IMR-90 (cell line): ENCODE results near the gene ARHGEF33. TPM values are rescaled to one million over a fixed set of nuclear protein-coding genes. Genes with fewer than 3 reads are reported as not detected.

Source experiments
- ATAC-seq: fragments of 200-7000 bp; cut with Tn5 transposase; 2 replicates; pipeline ENCODE4 v1.9.1; 2020; ENCODE audit warnings: low read depth, mild to moderate bottlenecking, moderate library complexity
- BruUV-seq: library from RNA; stranded (reverse); fragments of 400-500 nt; replicated peaks from 2 replicates; lab custom pipeline; 2021; lab: Mats Ljungman, UMichigan
- CTCF ChIA-PET: fragments of 300-600 bp; formaldehyde crosslinking; extraction: SDS; loops from one replicate; lab custom pipeline; 2021; ENCODE audit warnings: antibody characterized with exemption; lab: Yijun Ruan, JAX
- POLR2A ChIA-PET: fragments of 300-600 bp; sonication (Branson Sonifier 250); formaldehyde crosslinking; loops from one replicate; lab custom pipeline; 2022; ENCODE audit warnings: antibody characterized with exemption; ENCODE audit not compliant: unreplicated experiment; lab: Charles Lee
- DNase-seq: peaks from one replicate; pipeline ENCODE4 v3.0.0; 2013
- H2AFZ ChIP-seq: replicated peaks from 2 replicates; pipeline ENCODE3; 2013; ENCODE audit warnings: low read length, mild to moderate bottlenecking; ENCODE audit not compliant: poor library complexity
- H2AK5ac ChIP-seq: 2 replicates; pipeline ENCODE4 v1.6.1; 2013; ENCODE audit warnings: low read depth, low read length, inconsistent platforms
- H2AK9ac ChIP-seq: replicated peaks from 2 replicates; pipeline ENCODE3; 2013; ENCODE audit warnings: mild to moderate bottlenecking, low read depth, low read length, moderate library complexity; ENCODE audit not compliant: poor library complexity
- H2BK120ac ChIP-seq: 2 replicates; pipeline ENCODE4 v1.6.1; 2013; ENCODE audit warnings: low read depth, low read length, inconsistent platforms
- H2BK15ac ChIP-seq: 3 replicates; pipeline ENCODE4 v1.6.1; 2013; ENCODE audit warnings: low read depth, low read length, inconsistent platforms
- H2BK20ac ChIP-seq: 2 replicates; pipeline ENCODE4 v1.6.1; 2013; ENCODE audit warnings: low read depth, mild to moderate bottlenecking, inconsistent platforms, low read length, moderate library complexity
- H2BK5ac ChIP-seq: 2 replicates; pipeline ENCODE4 v1.6.1; 2013; ENCODE audit warnings: mild to moderate bottlenecking, low read depth, low read length, inconsistent platforms; ENCODE audit not compliant: poor library complexity, severe bottlenecking
- H3K14ac ChIP-seq: replicated peaks from 2 replicates; pipeline ENCODE4 v1.6.1; 2013; ENCODE audit warnings: low read depth, low read length, inconsistent platforms
- H3K18ac ChIP-seq: 2 replicates; pipeline ENCODE4 v1.6.1; 2013; ENCODE audit warnings: low read depth, low read length, control low read depth
- H3K23ac ChIP-seq: 2 replicates; pipeline ENCODE4 v1.6.1; 2013; ENCODE audit warnings: low read depth, low read length, inconsistent platforms
- H3K27ac ChIP-seq: 2 replicates; pipeline ENCODE4 v1.5.1; 2013; ENCODE audit warnings: mild to moderate bottlenecking, control low read depth, low read length; ENCODE audit not compliant: insufficient read depth
- H3K27me3 ChIP-seq: 2 replicates; pipeline ENCODE4 v1.6.1; 2013; ENCODE audit warnings: low read length; ENCODE audit not compliant: control insufficient read depth, insufficient read depth
- H3K36me3 ChIP-seq: 2 replicates; pipeline ENCODE4 v1.6.1; 2013; ENCODE audit warnings: low read length, mixed read lengths; ENCODE audit not compliant: control insufficient read depth, insufficient read depth
- H3K4ac ChIP-seq: 2 replicates; pipeline ENCODE4 v1.6.1; 2013; ENCODE audit warnings: low read depth, low read length, inconsistent platforms
- H3K4me1 ChIP-seq: 2 replicates; pipeline ENCODE4 v1.6.1; 2013; ENCODE audit warnings: low read length, mixed read lengths; ENCODE audit not compliant: control insufficient read depth, insufficient read depth
- H3K4me2 ChIP-seq: 2 replicates; pipeline ENCODE4 v1.6.1; 2013; ENCODE audit warnings: low read depth, mild to moderate bottlenecking, control low read depth, low read length, moderate library complexity
- H3K4me3 ChIP-seq: 2 replicates; pipeline ENCODE4 v1.5.1; 2013; ENCODE audit warnings: low read depth, mild to moderate bottlenecking, control low read depth, low read length, moderate library complexity; ENCODE audit not compliant: insufficient read depth
- H3K56ac ChIP-seq: 2 replicates; pipeline ENCODE4 v1.6.1; 2013; ENCODE audit warnings: low read length, inconsistent platforms; ENCODE audit not compliant: insufficient read depth; ENCODE audit errors: extremely low read depth
- H3K79me1 ChIP-seq, 2 experiments: 2 replicates each; pipeline ENCODE4 v1.6.1; 2013; ENCODE audit warnings: low read length in 2 of 2, inconsistent platforms in 1 of 2, low read depth in 1 of 2
- H3K9ac ChIP-seq: 2 replicates; pipeline ENCODE4 v1.6.1; 2013; ENCODE audit warnings: low read depth, low read length, control low read depth
- H3K9me1 ChIP-seq: 2 replicates; pipeline ENCODE4 v1.6.1; 2013; ENCODE audit warnings: low read length, inconsistent platforms; ENCODE audit not compliant: insufficient read depth
- H3K9me3 ChIP-seq: 2 replicates; pipeline ENCODE4 v1.6.1; 2013; ENCODE audit warnings: low read length; ENCODE audit not compliant: control insufficient read depth, insufficient read depth
- H4K20me1 ChIP-seq: 2 replicates; pipeline ENCODE4 v1.6.1; 2013; ENCODE audit warnings: low read length, inconsistent platforms; ENCODE audit not compliant: insufficient read depth
- H4K5ac ChIP-seq: 2 replicates; pipeline ENCODE4 v1.6.1; 2013; ENCODE audit warnings: mild to moderate bottlenecking, low read depth, low read length, control low read depth
- H4K8ac ChIP-seq, 2 experiments: 2 replicates each; pipeline ENCODE4 v1.6.1; 2013; ENCODE audit warnings: low read depth in 2 of 2, low read length in 2 of 2, control low read depth in 1 of 2, inconsistent platforms in 1 of 2
- H4K91ac ChIP-seq: 2 replicates; pipeline ENCODE4 v1.6.1; 2013; ENCODE audit warnings: low read depth, low read length, inconsistent platforms; ENCODE audit not compliant: insufficient read depth
- BHLHE40 ChIP-seq: fragments of 150-350 bp; IDR thresholded peaks from 2 replicates; pipeline ENCODE4 v1.6.1; 2016; ENCODE audit warnings: mild to moderate bottlenecking, low read depth, low read length
- CEBPB ChIP-seq: IDR thresholded peaks from 2 replicates; pipeline ENCODE4 v1.6.1; 2012; ENCODE audit warnings: low read depth, low read length, improper control_type of control experiment
- CHD1 ChIP-seq: IDR thresholded peaks from 2 replicates; pipeline ENCODE4 v1.6.1; 2012; ENCODE audit warnings: low read depth, low read length, improper control_type of control experiment
- CTCF ChIP-seq: conservative IDR thresholded peaks from 2 replicates; pipeline ENCODE4 v1.5.1; 2012; ENCODE audit warnings: mild to moderate bottlenecking, low read depth, low read length, improper control_type of control experiment
- ELK1 ChIP-seq: fragments of 150-350 bp; IDR thresholded peaks from 2 replicates; pipeline ENCODE4 v1.6.1; 2016; ENCODE audit warnings: low read depth, mild to moderate bottlenecking, low read length, moderate library complexity, borderline replicate concordance
- FOS ChIP-seq: fragments of 150-350 bp; IDR thresholded peaks from 2 replicates; pipeline ENCODE4 v1.6.1; 2016; ENCODE audit warnings: low read depth, low read length
- MAFK ChIP-seq: IDR thresholded peaks from 2 replicates; pipeline ENCODE4 v1.6.1; 2012; ENCODE audit warnings: low read depth, low read length, improper control_type of control experiment
- MAZ ChIP-seq: IDR thresholded peaks from 2 replicates; pipeline ENCODE4 v1.6.1; 2012; ENCODE audit warnings: low read depth, mild to moderate bottlenecking, low read length, improper control_type of control experiment, moderate library complexity, borderline replicate concordance
- MXI1 ChIP-seq: IDR thresholded peaks from 2 replicates; pipeline ENCODE4 v1.6.1; 2012; ENCODE audit warnings: low read depth, mild to moderate bottlenecking, low read length, moderate library complexity, borderline replicate concordance
- POLR2A ChIP-seq: IDR thresholded peaks from 2 replicates; pipeline ENCODE4 v1.6.1; 2012; ENCODE audit warnings: mild to moderate bottlenecking, low read depth, low read length
- RAD21 ChIP-seq: IDR thresholded peaks from 2 replicates; pipeline ENCODE4 v1.6.1; 2012; ENCODE audit warnings: low read length, improper control_type of control experiment
- RCOR1 ChIP-seq: IDR thresholded peaks from 2 replicates; pipeline ENCODE4 v1.6.1; 2012; ENCODE audit warnings: mild to moderate bottlenecking, low read length, improper control_type of control experiment; ENCODE audit not compliant: insufficient replicate concordance
- USF2 ChIP-seq: fragments of 150-350 bp; IDR thresholded peaks from 2 replicates; pipeline ENCODE4 v1.6.1; 2017; ENCODE audit warnings: mild to moderate bottlenecking, antibody characterized with exemption, low read length, low read depth
- WGBS, 2 experiments: methylation state at CpG; one replicate each; pipeline versions ENCODE4 v1.1.5 to v1.1.7; 2013; ENCODE audit warnings: missing lambda C conversion rate in 2 of 2; ENCODE audit not compliant: insufficient read length in 1 of 2; ENCODE audit errors: extremely low coverage in 2 of 2; 5-methylcytosine and 5-hydroxymethylcytosine counted together
- dilution Hi-C: fragments of 300-500 bp; cut with HindIII; formaldehyde crosslinking; loops from one replicate; pipeline ENCODE4 v1.14.3; 2018; ENCODE audit warnings: low sequenced_read_pairs; ENCODE audit not compliant: unreplicated experiment
- in situ Hi-C: fragments of 300-500 bp; cut with MboI; formaldehyde crosslinking; loops from 3 replicates; pipeline ENCODE4 v1.14.3; 2019; ENCODE audit warnings: low sequenced_read_pairs, inconsistent platforms, mixed read lengths
- intact Hi-C: fragments of 100-400 bp; cut with micrococcal nuclease; formaldehyde crosslinking; loops from 2 replicates; pipeline ENCODE4 v1.10.0; 2022
- polyA plus RNA-seq, 3 experiments: library from polyadenylated mRNA; depleted of rRNA; stranded (reverse); fragments of >200 nt; gene quantifications; 2 replicates each; pipeline ENCODE4 v1.2.3, GENCODE V29; 2012; ENCODE audit warnings: low replicate concordance in 1 of 3
- total RNA-seq: library from RNA; depleted of rRNA; stranded (reverse); fragments of >200 nt; gene quantifications from 2 replicates; pipeline ENCODE4 v1.2.3, GENCODE V29; 2012

ARHGEF33 gene
- total and polyA plus RNA-seq, 2 of the 4 experiments (the other 2 are of a cell fraction) = 0.18 to 0.21 TPM

- dilution Hi-C loops = no loop called here
- 86% methylated on average over 2 of the region's 3 CpGs; no CpG with 5 or more reads in 1 of the 2 experiments for WGBS, 2 experiments
- no peak overlapping the region for H3K9ac ChIP-seq
These were observed 89.2 kb downstream of the ARHGEF33 start for GRCh38 chr2:38978908-38979307.

More at GRCh38 chr2:38978908-38979307, 89.2 kb downstream of the ARHGEF33 start:
- Histone ChIP-seq H3K4me1 (no peaks in the 10 kb centered on the region), H2BK20ac (no peak overlapping the region), H3K79me1 (no peaks in the 10 kb centered on the region), H2BK15ac (no peak overlapping the region), H2BK5ac (no peak overlapping the region), H3K56ac (no peak overlapping the region), H3K23ac (no peak overlapping the region), H2AFZ (no peak overlapping the region), H4K91ac (no peak overlapping the region), H4K8ac (no peak overlapping the region), H4K5ac (no peak overlapping the region), H3K9me3 (no peaks in the 10 kb centered on the region), H3K14ac (no peak overlapping the region), H3K36me3 (peaks cover 3% of the 10 kb centered on the region; the same call in 1 of the 2 replicates), H3K4me3 (no peak overlapping the region), H3K27ac (no peak overlapping the region), H2AK5ac (no peak overlapping the region), H3K4ac (no peak overlapping the region), H3K27me3 (no peaks in the 10 kb centered on the region), H4K20me1 (no peaks in the 10 kb centered on the region), H2AK9ac (no peak overlapping the region), H3K9me1 (no peaks in the 10 kb centered on the region; the same call in 1 of the 2 replicates), H3K18ac (no peak overlapping the region), H3K4me2 (no peak overlapping the region), H2BK120ac (no peak overlapping the region)
- intact Hi-C loops (no loop called here), in situ Hi-C loops (no loop called here)
- no peak for ATAC-seq
- ChIA-PET CTCF (no interaction called here), POLR2A (no interaction called here)
- DNase-seq = no peak
- no peak for TF ChIP-seq FOS
- no peak for TF ChIP-seq MAZ
- no peak for TF ChIP-seq RAD21
- TF ChIP-seq MXI1 = no peak
- TF ChIP-seq CHD1 = no peak
- no peak for TF ChIP-seq CTCF
- TF ChIP-seq POLR2A = no peak
- no peak for TF ChIP-seq CEBPB
- TF ChIP-seq MAFK = no peak
- no peak for TF ChIP-seq USF2
- no peak for TF ChIP-seq BHLHE40
- TF ChIP-seq RCOR1 = no peak
- no peak for TF ChIP-seq ELK1
- BruUV-seq = no TSS peak
